Limb (tissue), 2 donors: ENCODE measurements around the gene SLC27A3.

ENCODE experiments used
- DNase-seq, 2 donors: peaks; one replicate each; pipeline ENCODE4 v3.0.0-alpha.2; 2016; ENCODE audit errors: extremely low spot score in 2 of 2

SLC27A3 gene

DNA sequence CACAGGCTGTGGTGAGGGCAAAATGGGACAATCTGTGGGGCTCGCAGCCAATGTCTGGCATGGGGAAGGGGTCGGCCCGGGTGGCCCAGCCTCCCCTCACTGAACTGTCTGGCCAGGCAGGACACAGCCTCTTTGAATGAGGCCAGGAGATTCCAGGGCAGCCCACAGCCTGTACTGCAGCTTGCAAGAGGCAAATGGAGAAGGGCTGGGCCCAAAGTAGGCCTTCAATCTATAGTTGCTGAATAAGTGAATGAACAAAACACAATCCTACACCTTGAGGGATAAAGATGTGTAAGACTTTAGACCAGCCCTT is 23.2 kb downstream of the SLC27A3 start:
- no peak for DNase-seq

DNA sequence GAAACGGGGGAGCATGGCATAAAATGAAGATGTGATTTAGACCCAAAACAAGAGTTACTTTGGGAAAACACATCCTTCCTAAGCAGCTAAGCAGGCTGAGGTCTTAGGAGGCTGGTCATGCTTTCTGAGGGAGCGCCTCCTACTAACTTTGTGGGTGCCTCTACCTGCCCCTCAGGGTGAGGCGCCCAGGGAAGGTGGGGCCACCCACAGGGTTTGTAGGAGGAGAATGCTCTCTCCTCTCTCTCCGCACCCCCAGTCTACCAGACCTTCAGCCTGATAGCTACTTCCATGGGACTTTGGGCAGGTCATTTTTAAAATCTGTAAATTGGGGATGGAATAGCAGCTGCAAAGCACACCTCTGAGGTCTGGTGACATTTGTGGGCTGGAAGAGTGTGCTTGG is 23.8 kb downstream of the SLC27A3 start:
- DNase-seq: no peak

DNA sequence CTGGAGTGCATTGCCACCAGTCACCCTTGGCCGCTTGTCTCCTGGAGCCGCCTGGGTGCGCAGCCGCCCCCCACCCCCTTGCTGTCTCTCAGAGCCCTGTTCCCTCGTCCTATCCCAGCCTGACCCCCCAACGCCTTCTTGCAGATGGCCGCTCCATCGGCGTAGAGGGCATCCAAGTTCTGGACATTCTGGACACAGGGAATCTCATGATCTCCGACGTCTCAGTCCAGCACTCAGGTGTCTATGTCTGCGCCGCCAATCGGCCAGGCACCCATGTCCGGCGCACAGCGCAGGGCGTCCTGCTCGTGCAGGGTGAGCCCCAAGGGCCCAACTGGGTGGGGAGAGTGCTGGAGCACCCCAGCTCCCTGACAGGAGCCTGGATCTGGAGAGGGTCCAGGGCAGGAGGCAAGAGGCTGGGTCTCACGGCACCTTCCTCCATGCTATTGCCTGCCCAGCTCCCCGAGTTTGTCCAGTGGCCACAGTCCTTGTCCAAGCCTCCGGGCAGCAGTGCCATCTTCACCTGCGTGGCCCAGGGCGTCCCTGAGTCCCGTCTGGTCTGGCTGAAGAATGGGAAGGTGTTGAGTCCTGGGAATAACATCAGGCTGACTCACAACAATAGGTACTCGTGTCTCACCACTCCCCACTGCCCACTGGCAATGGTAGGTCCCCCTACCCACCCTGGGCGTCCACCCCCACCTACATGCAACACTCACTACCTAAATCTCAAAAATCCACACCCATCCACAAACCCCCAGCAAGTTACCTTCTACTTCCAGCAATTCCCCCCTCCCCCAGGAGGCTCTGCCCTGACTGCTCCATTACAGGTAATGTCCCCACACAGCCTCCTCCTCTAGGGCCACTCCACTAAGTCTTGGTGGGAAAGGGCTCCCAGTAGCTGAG is 24.6 kb downstream of the SLC27A3 start:
- DNase-seq: no peak

DNA sequence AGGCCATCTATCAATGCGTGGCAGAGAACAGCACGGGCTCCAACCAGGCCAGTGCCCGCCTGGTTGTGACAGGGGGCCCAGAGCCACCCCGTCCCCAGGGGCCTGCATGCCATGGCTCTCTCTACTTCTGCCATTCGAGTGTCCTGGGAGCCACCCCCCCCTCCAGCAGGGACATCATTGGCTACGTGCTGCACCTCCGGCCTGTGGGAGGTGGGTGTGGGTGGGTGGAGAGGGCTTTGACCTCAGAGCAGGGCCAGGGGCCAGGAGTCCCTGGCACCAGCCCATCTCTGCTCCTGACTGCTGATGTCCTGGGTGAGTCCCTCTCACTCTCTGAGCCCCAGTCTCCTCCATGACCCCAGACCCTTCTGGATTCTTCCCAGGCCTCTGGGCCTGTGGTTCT is 25.3 kb downstream of the SLC27A3 start:
- DNase-seq: no peak

DNA sequence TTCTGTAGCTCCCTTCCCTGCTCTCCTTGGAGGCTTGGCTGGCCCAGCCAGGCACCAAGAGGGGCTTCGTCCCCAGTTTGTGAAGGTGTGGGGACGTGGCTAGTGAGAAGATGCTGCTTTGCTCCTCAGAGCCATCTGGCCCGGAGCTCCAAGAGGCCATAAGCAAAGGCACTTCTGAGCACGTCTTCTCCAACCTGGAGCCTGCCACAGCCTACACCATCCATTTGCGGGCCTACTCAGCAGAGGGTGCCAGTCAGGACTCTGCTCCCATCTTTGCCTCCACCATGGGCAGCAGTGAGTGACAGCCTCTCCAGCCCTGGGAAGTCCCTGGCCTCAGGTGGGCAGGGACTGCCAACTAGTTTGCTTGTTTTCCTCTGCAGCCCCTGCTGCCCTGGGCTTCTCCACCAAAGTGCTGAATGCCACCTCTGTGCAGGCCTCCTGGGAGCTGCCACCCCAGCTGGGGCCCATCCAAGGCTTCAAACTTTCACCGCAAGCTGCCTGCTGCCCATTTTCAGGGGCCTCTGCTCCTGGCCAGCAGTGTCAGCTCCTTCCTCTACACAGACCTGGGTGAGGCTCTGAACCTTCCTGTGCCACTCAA is 25.9 kb downstream of the SLC27A3 start:
- no peak for DNase-seq

DNA sequence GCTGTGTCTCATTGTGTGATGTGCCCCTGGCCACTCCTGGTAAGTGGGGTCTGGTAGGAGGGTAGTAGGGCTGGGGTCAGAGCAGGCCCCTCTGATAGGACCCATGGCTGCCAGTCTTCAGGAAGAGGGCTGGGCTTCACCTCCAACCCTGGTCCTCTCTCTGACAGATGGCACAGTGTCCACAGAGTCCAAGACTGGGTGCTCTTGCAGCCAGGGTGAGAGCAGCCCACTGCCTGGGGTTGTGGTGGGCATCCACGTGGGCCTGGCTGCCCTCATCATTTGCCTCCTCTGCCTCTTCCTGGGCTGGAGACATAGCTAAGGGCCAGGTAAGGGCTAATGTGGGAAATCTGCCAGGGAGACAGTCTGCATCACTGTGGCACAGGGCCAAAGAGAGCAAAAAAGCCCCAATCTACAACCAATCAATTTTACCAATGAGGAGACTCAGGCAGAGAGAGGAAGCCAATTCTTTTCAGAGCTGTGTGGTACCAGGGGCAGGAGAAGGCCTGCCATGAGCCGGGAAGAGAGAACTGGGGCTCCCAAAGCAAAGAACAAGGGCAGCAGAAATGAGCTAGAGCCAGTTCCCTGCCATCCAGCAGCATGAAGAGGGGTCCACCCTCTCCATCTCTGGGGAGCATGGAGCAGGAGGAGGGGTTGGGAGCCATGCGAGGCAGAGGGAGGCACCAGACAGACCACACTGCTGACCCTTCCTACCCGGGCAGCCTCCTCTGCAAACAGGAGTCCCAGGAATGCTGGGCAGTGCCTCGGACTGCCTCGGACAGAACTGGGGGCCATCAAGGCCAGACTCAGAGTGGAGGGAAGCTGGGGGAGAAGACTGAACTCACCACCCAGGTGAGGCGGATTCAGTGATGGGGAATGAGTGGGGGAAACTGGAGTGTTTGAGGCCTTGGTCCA is 26.8 kb downstream of the SLC27A3 start:
- no peak for DNase-seq

DNA sequence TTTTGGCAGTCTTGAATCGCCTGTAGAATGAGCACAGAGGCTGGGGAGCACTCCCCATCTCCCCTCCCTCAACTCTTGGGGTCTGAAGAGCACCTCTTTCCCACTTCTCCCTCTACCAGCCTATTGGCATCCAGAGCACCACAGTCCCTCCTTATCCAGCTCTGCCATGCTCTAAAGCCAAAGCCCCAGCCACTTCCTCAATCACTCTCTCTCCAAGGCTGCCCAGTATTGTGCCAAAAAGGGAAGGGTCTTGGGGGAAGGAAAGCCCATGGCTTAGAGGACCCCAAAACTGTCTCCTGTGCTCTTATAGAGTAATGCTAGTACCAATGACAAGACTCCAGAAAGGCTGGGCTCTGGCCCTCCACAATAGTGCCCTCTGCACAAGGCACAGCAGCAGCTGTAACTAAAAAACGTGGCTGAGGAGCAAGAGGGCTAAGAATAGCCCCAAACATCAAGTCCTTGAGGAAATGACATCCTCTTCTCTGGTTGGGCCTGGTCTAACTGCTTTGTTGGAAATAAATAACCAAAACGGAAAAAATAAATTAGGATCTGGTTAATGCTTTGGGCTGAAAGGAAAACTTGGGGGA is 28.4 kb downstream of the SLC27A3 start:
- DNase-seq: no peak

DNA sequence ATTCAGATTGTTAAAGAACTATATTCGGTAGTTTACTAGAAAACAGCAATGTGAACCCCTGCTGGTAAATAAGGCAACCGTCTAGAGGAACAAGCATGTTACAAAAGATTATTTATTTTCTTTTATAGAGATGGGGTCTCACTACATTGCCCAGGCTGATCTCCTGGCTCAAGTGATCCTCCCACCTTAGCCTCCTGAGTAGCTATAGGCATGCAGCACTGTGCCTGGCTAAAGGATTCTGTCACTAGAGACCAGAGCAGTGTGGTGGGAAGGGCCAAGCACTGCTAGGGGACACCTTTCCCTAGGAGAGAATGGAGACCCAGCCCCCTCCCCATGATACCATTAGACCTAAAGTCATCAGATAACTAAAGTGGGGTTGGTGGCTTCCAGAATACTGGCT is 28.9 kb downstream of the SLC27A3 start:
- no peak for DNase-seq

DNA sequence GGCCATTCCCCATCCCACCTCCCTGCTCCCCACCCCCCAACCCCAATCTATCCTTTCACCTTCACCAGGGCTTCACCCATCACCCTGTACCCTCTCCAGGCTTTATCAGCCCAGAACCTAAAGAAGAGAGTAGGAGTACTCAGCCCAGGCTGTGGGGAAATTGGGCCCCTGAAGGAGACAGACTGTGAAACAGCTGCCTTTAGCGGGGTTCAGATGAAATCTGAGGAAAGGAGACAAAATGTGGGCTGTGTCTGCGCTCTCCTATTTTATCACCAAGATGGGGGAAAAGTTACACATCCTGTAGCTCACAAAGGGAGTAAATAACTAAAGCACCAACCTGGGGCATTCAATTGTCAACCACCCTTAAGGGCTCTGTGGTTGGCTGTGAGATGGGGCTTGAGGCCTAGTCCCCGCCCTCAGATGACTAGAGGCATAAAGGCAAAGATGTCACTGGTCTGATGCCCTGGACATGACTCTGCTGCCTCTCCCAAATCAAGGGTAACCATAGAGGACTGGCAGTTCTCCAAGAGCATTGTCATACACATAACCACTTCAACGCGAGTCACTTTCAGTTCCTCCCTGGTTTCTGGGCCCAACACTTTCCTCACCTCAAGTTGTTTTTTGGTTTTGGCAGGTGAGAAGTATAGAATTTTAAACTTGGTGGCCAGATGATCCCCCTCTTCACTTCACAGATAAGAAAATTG is 30.0 kb downstream of the SLC27A3 start:
- no peak for DNase-seq

DNA sequence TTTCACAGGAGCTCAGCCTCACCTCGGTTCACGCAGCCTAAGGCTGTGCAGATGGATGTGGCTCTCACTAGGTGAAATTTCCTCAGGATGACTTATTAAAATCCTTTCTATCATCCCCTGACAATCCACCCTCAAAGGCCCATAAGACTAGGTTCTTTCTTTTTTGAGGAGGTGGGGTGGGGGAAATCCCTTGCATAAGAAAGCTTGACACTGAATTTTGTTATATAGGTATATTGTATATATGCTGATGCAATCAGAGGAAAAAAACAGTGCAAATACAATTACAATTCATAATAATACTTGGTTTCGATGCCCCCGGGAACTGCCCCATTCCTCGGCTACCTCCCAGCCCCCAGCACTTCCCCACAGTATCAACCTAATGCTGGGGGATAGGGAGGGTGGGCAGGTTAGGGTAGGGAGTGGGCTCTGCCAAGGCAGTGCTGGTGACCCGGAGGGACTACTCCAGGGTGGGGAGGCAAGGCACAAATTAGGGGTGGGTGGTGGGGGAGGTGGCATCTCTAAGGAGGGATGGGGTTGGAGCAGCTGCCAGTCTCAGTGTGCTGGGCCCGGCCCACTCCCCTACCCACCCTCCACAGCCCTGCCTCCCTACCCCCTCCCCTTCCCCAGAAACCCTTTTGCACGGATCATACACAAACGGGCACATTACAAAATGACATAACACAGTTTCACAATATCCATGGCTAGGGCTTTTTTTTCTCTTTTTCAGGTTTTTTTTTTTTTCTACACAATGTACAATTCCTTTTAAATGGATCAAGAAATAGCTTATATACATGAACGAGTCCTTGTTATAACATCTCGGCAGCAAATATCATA is 30.9 kb downstream of the SLC27A3 start:
- no peak for DNase-seq

DNA sequence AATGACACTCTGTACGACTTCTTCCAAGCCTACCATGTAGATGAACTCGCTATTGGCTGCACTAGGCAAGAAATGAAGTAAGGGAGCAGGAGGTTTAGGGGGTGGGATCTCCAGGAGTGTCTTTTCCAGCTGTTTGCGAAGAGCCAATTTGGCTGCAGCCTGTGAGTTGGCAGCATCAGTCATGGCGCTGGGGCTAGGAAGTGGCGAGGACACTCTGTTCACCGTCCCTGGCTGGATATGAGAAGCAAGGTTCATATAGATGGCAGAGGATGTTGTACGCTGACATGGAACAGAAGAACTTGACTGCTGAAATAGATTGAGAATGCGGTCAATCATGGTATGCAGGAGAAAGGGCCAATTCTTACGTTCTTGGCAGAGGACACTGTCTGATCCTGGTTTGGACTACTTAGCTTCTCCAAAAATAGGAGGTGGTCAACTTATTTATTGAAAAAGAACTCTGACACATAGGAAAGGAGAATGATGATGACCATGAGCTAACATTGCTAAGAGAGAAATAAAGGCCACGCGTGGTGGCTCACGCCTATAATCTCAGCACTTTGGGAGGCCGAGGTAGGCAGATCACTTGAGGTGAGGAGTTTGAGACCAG is 41.2 kb downstream of the SLC27A3 start:
- DNase-seq: no peak

DNA sequence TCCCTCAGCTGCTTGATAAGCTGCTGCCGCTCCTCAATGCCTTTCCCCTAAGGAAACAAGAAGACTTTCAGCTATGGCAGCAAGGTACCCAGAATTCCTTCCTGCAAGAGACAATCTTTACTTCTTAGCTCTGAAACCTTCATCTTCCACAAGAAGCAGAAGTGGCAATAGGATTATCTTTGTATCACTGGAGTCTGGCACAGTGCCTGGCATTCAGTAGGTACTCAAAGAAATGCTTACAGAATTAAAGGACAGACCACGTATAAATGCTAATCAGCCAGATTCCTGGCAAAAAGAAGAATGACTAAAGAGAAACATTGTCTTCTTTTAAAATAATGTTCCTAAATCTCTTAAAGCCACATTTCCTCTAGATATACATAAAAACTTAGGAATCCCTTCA is 43.7 kb downstream of the SLC27A3 start:
- DNase-seq: no peak

DNA sequence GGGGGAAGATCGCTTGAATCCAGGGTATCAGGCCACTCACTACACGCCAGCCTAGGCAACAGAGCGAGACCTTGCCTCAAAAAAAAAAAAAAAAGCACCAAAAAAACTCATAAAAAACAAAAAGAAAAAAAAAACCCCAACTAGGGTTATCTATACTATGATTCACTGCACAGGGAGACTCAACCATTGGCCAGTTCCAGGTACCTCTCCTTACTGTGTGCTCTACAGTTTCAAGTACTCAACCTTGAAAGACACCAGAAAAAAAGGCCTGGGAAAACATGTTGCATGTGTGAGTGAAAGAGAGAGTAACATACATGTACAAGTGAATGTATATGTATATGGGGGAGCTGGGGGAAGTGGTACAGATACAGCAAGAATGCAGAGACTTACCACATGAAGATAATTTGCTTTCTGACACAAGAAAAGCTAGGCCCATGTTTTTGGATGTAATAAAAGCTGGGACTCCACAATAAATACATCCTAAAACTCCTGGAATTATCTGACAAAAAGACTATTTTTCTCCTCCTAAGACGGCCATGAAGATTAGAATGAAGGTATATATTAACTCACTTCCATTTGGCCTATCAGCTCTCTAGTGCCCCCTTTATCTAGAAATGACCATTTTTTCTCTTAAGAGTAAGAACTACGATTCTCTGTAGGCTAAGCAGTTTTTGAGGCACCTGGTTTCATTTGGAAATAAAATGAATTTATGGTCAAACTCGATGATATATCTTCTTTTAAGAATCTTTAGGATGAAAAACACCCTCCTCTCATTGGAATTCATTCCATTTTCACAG is 52.2 kb downstream of the SLC27A3 start:
- no peak for DNase-seq
